Lower leg skin (tissue), 3 donors: Measurements from ENCODE around the gene MYO9B.

Source experiments
- CTCF ChIP-seq, 3 donors: fragments of 450-650 bp; IDR thresholded peaks; one replicate each; pipeline ENCODE4 v1.5.1; 2016; ENCODE audit warnings: antibody characterized with exemption in 3 of 3, mild to moderate bottlenecking in 3 of 3, moderate library complexity in 2 of 3
- POLR2A ChIP-seq, 2 donors: fragments of 450-650 bp; IDR thresholded peaks; one replicate each; pipeline ENCODE4 v1.6.1; 2016 to 2017; ENCODE audit warnings: antibody characterized with exemption in 2 of 2, mild to moderate bottlenecking in 1 of 2, moderate library complexity in 1 of 2

GRCh38 chr19:17159466-17160393 is 84.2 kb downstream of the MYO9B start:
- TF ChIP-seq CTCF (IDR thresholded peaks at IDR 0.05) (no peak), POLR2A (IDR thresholded peaks at IDR 0.05) (no peak)
